ENCODE measurements around the gene DYRK1A.

DYRK1A gene

GRCh38 chr21:37365517-37366481, 774 bp upstream of the DYRK1A start:
- peak; percentile 36 to 69 (median 49) for DNase-seq

GRCh38 chr21:37367336-37367702, 746 bp downstream of the DYRK1A start:
- DNase-seq: peak in 1 of 5 experiments; percentile 51

GRCh38 chr21:37367703-37368540, 1.3 kb downstream of the DYRK1A start:
- peak in 2 of 5 experiments; percentile 18 to 68 for DNase-seq

DNA sequence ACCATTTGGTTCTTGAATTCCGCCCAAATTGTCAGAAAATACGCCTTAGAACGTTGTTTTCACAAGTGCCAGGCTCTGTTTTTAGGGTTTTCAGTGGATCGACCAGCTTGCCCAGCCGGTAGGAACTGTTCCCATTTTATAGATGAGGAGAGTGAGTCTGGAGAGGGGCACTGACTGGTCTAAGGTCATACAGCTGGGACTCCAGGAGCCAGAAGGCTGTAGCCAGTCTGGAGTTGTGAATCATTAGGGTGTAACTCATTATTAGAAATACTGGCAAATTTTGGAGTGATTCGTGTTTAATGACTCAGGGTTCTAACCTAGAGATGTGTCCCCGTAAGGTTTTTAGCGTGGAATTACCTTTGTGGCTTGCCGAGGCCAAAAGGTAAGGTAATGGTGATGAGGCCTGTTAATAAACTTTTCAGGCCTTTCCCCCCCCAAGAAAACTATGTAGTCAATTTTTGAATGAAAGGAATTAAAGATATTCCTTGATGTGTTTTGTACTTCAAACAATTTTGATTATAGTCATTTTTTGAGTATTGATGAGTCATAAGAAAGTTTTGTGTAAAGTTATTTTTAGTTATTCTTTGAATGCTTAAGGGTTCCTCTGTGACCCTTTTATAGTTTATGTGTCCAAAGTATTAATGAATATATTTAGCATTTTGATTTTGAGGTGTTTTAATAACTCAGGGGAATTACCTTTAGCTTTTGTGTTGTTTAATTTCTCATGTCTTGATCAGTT, 2.1 kb downstream of the DYRK1A start:
- peak in 1 of 5 experiments; percentile 11 for DNase-seq

GRCh38 chr21:37369307-37369854, 2.8 kb downstream of the DYRK1A start:
- no peak for DNase-seq

DNA sequence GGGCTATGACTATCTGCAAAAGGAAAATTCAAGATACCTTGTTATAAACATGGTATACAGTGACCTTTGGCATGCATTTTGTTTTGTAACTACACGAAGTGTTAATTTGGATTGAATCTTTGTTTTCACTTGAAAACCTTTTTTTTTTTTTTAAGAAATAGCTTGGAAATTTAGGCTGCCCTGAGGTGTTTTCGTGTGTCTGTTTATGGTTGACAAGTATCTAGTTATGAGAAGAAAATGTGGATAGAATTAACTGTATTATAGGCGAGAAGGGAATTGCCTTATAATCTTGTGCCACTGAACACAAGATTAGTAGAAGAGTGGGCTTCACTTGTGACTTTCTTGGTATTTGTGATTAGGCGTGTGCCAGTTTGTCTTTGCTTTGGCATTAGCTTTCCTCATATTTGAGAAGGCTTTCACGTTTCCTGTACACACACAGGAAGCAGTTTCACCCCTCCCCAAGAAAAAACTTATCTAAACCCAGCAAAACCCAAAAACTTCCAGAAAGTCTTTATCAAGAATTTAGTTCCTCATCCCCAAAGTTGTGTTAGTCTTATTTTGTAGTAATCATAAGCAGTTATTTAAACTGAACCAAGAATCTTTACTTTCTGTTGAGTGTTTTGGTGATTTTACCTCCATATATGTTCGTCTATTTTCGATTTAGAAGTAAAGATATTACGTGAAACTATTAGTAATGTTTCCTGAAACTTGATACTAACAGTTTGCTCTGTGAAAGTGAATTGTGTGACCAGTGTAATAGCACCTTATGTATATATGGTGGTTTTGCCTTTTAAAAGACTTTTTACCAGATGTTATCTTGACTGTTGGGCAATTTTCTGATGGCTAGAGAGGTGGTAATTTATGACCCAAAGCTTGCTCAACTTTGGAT, 3.8 kb downstream of the DYRK1A start:
- DNase-seq: peak in 1 of 5 experiments; percentile 53

DNA sequence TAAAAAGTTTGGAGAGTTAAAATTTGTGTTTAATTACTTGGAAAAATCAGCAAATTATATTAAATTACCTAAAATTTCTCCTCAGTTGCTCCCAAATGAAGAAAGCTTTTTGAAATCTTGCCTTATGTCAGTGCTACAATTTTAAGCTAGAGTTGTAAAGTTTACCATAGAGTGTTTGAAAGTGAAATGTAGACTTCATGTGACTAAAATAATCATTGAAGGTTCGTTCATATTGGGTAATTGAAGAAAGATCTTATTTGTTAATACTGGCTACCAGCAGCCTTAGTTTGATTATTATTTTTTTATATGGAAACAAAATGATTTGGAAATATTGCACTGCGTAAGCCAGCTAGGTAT, 4.4 kb downstream of the DYRK1A start:
- DNase-seq: no peak

- no peak for DNase-seq
These were observed 5.7 kb downstream of the DYRK1A start for GRCh38 chr21:37372127-37372731.

- no peak for DNase-seq
These were observed 6.4 kb downstream of the DYRK1A start for GRCh38 chr21:37372951-37373350.

DNA sequence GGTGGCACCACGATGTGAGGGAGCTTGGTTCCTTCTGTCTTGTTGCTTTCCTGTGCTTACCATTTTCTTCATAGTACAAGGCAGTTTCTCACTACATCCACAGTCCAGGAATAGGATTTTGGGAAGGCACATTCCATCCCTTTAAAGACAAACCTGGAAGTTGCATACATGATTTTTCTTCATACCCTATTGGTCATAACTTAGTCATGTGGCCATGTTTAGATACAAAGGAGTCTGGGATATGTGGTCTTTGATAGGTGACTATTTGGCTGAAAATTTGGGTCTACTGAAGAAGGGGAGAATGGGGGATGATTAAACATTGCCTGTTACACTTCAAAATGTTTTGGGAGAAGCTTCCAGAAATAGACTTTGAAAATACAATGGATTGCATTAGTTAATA, 7.0 kb downstream of the DYRK1A start:
- DNase-seq: no peak

DNA sequence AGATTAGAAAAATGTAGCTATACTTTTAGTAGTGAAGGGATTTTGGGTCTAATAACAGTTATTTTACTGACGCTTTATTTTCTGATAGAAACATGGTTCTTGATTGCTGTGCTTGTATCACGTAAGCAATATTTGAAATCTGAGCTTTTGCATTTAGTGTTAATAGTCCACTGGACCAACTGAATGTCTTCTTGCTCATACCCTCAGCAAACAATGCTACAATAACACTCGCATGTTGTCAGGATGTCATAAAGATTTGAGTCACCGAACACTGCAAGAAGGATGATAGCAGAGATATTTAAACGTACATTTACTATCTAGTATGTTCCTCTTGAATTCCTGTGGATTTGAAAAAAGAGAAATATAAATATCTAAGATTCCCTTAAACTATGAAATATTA, 7.5 kb downstream of the DYRK1A start:
- no peak for DNase-seq

DNA sequence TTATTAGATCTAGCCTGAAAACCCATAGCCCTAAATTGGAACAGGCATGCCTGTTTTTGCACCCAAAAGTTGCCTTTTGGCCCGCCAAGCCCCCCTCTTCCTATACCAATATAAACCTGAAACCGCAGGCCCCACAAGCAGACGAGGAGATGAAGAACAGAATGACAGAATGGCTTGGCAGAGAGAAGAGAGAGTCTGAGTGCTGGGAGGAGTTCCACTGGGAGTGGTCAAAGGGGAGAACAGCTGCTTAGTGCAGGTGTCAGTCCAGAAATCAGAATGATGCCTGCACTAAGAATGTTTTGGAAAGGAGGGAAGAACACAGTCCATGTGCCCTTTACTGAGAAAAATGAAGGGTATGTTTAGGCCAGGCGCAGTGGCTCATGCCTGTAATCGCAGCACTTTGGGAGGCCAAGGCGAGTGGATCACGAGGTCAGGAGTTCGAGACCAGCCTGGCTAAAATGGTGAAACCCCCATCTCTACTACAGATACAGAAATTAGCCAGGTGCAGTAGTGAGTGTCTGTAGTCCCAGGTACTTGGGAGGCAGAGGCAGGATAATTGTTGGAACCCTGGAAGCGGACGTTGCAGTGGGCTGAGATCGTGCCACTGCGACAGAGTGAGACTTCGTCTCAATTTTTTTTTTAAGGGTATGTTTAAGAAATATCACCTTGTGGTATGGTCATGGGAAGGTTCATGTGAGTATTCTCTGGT, 9.4 kb downstream of the DYRK1A start:
- DNase-seq: no peak

GRCh38 chr21:37378700-37379139, 12.1 kb downstream of the DYRK1A start:
- no peak for DNase-seq

DNA sequence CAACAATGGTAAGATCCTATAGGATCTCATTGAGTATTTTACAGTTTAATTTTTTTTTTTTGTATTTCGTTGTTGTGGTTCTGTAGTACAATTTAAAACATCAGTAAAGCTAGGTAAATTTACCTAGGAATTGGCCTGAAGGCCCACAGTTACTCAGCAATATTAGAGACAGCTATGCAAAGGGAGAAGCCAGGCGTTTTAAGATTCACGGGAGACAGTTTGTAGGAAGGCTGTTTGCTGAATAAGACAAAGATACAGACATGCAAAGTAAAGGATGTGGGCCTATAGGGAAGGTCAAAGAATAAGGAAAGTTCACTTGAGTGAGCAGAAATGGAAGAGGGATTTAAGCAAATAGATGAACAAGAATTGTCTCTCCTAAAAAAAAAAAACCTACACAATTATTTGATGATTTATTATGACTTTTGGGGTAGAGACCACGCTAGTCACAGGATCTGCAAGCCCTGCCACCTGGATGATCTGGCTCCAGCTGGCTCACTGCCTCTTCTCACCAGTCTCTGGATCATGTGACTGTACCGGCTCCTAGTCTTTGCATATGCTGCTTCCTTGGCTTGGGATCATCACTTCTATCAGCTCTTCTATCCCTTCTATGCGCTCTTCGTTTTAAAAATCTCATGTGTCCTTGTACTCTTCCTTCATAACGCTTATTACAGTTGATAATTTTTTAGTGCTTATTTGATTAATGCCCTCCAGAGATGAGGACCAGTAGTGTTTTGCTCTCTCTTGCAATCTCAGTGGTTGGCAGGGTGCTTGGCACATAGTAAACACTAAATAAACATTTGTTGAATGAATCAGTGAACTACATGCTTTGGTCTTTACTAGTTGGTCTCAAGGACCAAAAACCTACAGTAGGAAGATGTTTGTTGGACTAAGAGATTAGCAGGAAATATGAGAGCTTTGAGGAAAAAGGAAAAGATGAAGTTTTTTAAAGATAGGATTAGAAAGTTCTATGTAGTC, 14.1 kb downstream of the DYRK1A start:
- DNase-seq: no peak

DNA sequence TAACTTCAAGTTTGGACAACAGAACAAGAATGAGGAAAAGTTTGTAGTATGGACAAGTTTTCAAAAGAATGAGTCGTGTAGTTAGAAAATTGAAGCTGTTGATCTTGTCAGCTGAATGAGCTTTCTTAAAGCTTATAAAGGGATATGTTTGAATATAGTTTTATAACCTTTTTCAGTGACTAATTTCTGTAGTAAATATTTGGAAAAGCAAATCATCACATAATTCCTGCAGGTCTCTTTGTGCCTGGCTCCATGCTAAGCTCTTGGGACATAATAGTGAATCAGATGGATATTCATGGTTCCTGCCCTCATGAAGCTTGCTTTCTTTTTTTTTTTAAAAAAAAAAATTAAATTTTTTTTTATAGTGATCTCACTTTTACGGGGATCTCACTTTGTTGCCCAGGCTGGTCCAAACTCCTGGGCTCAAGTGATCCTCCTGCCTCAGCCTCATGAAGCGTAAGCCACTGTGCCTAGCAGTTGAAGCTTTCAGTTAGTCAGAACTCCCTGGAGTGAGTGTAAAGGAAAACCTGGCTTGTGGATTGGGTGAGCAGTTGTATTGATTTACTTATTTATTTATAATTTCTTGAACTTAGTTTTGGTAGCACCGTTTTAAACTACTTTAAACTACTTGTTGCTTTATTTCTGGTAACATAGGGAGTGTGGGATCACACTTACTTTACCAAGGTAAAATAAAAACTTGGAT, 15.5 kb downstream of the DYRK1A start:
- DNase-seq: no peak

GRCh38 chr21:37383086-37383485, 16.5 kb downstream of the DYRK1A start:
- no peak for DNase-seq

DNA sequence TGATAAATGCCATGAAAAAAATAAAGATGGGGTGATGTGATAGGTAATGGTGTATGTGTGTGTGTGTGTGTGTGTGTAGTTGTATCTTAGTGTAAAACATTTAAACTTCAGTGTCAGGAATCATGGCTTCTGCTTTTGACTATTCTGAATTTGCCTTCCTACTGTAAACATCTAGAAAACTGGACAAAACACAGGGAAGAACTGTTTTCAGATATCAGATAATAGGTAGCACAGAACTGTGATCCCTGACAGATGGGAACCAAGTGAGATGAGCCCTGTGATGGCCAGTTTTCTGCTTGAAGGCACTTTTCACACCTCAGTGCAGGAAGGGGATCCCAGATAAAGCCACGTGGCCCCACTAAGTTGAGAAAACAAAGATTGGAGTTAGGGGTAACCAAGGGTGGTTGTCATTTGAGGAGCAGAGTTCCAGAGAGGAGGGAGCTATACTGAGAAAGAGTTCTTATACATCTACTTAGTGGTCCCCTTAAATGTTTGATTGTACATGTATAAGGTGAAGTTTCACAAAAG, 17.3 kb downstream of the DYRK1A start:
- DNase-seq: no peak

GRCh38 chr21:37384416-37384815, 17.8 kb downstream of the DYRK1A start:
- no peak for DNase-seq
